Smooth muscle cell (in vitro differentiated cells): Measurements from ENCODE around the gene KRTAP5-6. TPM values are rescaled to one million over a fixed set of nuclear protein-coding genes. Genes with fewer than 3 reads are reported as not detected.
"Not testable (repeated sequence)": the region's sequence is repeated elsewhere in the genome, so short reads cannot be mapped to it uniquely, and the experiment has no call there.

Experiments used
- DNase-seq: peaks from one replicate; lab custom pipeline; 2025; ENCODE audit not compliant: unreplicated experiment; lab: John Stamatoyannopoulos, UW
- H2AFZ ChIP-seq: fragments of 200-600 bp; sonication (generic); 2 replicates; pipeline ENCODE4 v1.6.0; 2016; ENCODE audit warnings: antibody characterized with exemption, low read depth, mild to moderate bottlenecking
- H3F3A ChIP-seq: fragments of 200-600 bp; sonication (generic); 2 replicates; pipeline ENCODE4 v1.6.0; 2017; ENCODE audit warnings: antibody characterized with exemption, low read depth
- H3K27ac ChIP-seq: fragments of 200-600 bp; sonication (generic); 2 replicates; pipeline ENCODE4 v1.5.1; 2016; ENCODE audit warnings: low read depth, mild to moderate bottlenecking
- H3K27me3 ChIP-seq: fragments of 200-600 bp; sonication (generic); 2 replicates; pipeline ENCODE4 v1.6.1; 2016; ENCODE audit warnings: low read depth, mild to moderate bottlenecking
- H3K36me3 ChIP-seq: fragments of 200-600 bp; sonication (generic); 2 replicates; pipeline ENCODE4 v1.5.1; 2016; ENCODE audit warnings: low read depth
- H3K4me1 ChIP-seq: fragments of 200-600 bp; sonication (generic); 2 replicates; pipeline ENCODE4 v1.5.1; 2016; ENCODE audit warnings: low read depth
- H3K4me2 ChIP-seq: fragments of 200-600 bp; sonication (generic); 2 replicates; pipeline ENCODE4 v1.6.0; 2016; ENCODE audit warnings: mild to moderate bottlenecking
- H3K4me3 ChIP-seq: fragments of 200-600 bp; sonication (generic); 2 replicates; pipeline ENCODE4 v1.5.1; 2016; ENCODE audit warnings: mild to moderate bottlenecking
- H3K79me2 ChIP-seq: fragments of 200-600 bp; sonication (generic); 2 replicates; pipeline ENCODE4 v1.6.0; 2016; ENCODE audit warnings: low read depth, mild to moderate bottlenecking
- H3K9ac ChIP-seq: fragments of 200-600 bp; sonication (generic); 2 replicates; pipeline ENCODE4 v1.6.0; 2016; ENCODE audit warnings: low read depth
- H3K9me3 ChIP-seq: fragments of 200-600 bp; sonication (generic); replicated peaks from 2 replicates; pipeline ENCODE4 v1.5.1; 2016; ENCODE audit warnings: low read depth
- H4K20me1 ChIP-seq: fragments of 200-600 bp; sonication (generic); 2 replicates; pipeline ENCODE4 v1.6.0; 2016; ENCODE audit warnings: low read depth
- WGBS: methylation state at CpG from one replicate; pipeline ENCODE4 v1.1.7; 2016; ENCODE audit warnings: low lambda C conversion rate; 5-methylcytosine and 5-hydroxymethylcytosine counted together
- polyA plus RNA-seq: library from polyadenylated mRNA; unstranded; fragments of >200 nt; fragmentation: Nextera tagmentation; extraction: Ambion mirVana; gene quantifications from 2 replicates; pipeline ENCODE4 v1.2.1, GENCODE V29; 2016
- total RNA-seq: library from RNA; depleted of rRNA; stranded (reverse); fragments of >200 nt; gene quantifications from 2 replicates; pipeline ENCODE4 v1.2.3, GENCODE V29; 2014
- TF ChIP-seq, protein P1 (sequence below): fragments of 200-600 bp; sonication (generic); IDR thresholded peaks from 2 replicates; pipeline ENCODE4 v1.5.1; 2017; ENCODE audit warnings: borderline replicate concordance, mild to moderate bottlenecking, antibody characterized with exemption; ENCODE audit not compliant: insufficient read depth, poor library complexity, severe bottlenecking

Gene KRTAP5-6
- total and polyA plus RNA-seq, 2 experiments from 2014 or later: not detected

- no peak overlapping the region for H3K9ac ChIP-seq
- no peak overlapping the region for H3K4me2 ChIP-seq
- peaks cover 22% of the 10 kb centered on the region for H3K4me1 ChIP-seq
- no peak overlapping the region for H3K27ac ChIP-seq
- no peak overlapping the region for H2AFZ ChIP-seq
- 88% methylated on average over 10 of the region's 10 CpGs for WGBS
- peaks cover 3% of the 10 kb centered on the region for H3F3A ChIP-seq
- TF ChIP-seq, protein P1, sequence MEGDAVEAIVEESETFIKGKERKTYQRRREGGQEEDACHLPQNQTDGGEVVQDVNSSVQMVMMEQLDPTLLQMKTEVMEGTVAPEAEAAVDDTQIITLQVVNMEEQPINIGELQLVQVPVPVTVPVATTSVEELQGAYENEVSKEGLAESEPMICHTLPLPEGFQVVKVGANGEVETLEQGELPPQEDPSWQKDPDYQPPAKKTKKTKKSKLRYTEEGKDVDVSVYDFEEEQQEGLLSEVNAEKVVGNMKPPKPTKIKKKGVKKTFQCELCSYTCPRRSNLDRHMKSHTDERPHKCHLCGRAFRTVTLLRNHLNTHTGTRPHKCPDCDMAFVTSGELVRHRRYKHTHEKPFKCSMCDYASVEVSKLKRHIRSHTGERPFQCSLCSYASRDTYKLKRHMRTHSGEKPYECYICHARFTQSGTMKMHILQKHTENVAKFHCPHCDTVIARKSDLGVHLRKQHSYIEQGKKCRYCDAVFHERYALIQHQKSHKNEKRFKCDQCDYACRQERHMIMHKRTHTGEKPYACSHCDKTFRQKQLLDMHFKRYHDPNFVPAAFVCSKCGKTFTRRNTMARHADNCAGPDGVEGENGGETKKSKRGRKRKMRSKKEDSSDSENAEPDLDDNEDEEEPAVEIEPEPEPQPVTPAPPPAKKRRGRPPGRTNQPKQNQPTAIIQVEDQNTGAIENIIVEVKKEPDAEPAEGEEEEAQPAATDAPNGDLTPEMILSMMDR: no peak
- H3K36me3 ChIP-seq: no peaks in the 10 kb centered on the region
- no peaks in the 10 kb centered on the region for H3K9me3 ChIP-seq
- peaks cover 3% of the 10 kb centered on the region for H3K79me2 ChIP-seq
- no peak overlapping the region for H3K4me3 ChIP-seq
- no peak for DNase-seq
- no peaks in the 10 kb centered on the region for H4K20me1 ChIP-seq
- H3K27me3 ChIP-seq: no peaks in the 10 kb centered on the region
Observed at GRCh38 chr11:1679881-1680280, 17.1 kb upstream of the KRTAP5-6 start.

GRCh38 chr11:1682225-1682905 is 14.6 kb upstream of the KRTAP5-6 start:
- Histone ChIP-seq H3K9ac (no peak overlapping the region), H3K79me2 (peaks cover 3% of the 10 kb centered on the region), H3K4me3 (no peak overlapping the region), H3K4me1 (peaks cover 6% of the 10 kb centered on the region), H3K36me3 (no peaks in the 10 kb centered on the region), H4K20me1 (no peaks in the 10 kb centered on the region), H3K9me3 (no peaks in the 10 kb centered on the region), H2AFZ (no peak overlapping the region), H3F3A (no peaks in the 10 kb centered on the region), H3K27ac (peak overlapping the region; percentile 20), H3K27me3 (no peaks in the 10 kb centered on the region), H3K4me2 (no peak overlapping the region)
- DNase-seq: no peak
- WGBS: 67% methylated on average over 15 of the region's 15 CpGs
- TF ChIP-seq, protein P1: no peak

GRCh38 chr11:1683216-1683615 is 13.8 kb upstream of the KRTAP5-6 start:
- H3K9me3 ChIP-seq, H2AFZ ChIP-seq, H3K4me1 ChIP-seq, H3K27me3 ChIP-seq, H3K9ac ChIP-seq, H3K79me2 ChIP-seq, H3K36me3 ChIP-seq, H3F3A ChIP-seq, H3K4me3 ChIP-seq, H4K20me1 ChIP-seq, DNase-seq: not testable (repeated sequence)
- peak overlapping the region; percentile 44 for H3K4me2 ChIP-seq
- 69% methylated on average over 19 of the region's 19 CpGs for WGBS
- H3K27ac ChIP-seq: peak overlapping the region; percentile 20

GRCh38 chr11:1683904-1684572 is 13.0 kb upstream of the KRTAP5-6 start:
- not testable (repeated sequence) for H3K9ac ChIP-seq, H3F3A ChIP-seq, H3K27me3 ChIP-seq, H3K4me1 ChIP-seq, H3K79me2 ChIP-seq, H3K4me2 ChIP-seq, H2AFZ ChIP-seq, H3K36me3 ChIP-seq, DNase-seq, H3K27ac ChIP-seq, H4K20me1 ChIP-seq, H3K9me3 ChIP-seq, H3K4me3 ChIP-seq
- 56% methylated on average over 13 of the region's 24 CpGs for WGBS

GRCh38 chr11:1684886-1685874 is 11.8 kb upstream of the KRTAP5-6 start:
- H4K20me1 ChIP-seq, H3K36me3 ChIP-seq, H3K9ac ChIP-seq, DNase-seq, H3K27ac ChIP-seq, H3K27me3 ChIP-seq, H3K4me3 ChIP-seq, H3K4me2 ChIP-seq, H3K4me1 ChIP-seq, H2AFZ ChIP-seq, H3K79me2 ChIP-seq, H3F3A ChIP-seq, H3K9me3 ChIP-seq: not testable (repeated sequence)
- WGBS: 94% methylated on average over 14 of the region's 18 CpGs

DNA sequence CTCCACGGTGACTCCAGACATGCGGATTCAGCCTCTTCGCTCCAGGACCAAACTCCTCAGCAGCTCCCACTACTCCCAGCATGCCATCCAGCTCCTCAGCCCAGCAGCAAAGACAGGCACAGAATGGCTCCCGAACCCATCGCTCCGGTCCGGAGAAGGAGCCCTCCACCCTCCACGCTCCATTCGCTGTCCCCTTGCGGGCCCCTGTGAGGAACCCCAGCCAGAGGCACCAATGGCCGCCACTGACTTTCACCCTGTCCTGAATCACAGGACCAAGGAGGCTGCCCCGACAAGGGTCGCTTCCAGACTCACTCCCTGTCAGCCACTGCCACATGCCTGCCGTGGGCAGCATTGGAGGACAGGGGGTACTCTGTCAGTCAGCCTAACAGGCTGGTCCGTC is 10.8 kb upstream of the KRTAP5-6 start:
- WGBS: 87% methylated on average over 12 of the region's 15 CpGs
- H3K36me3 ChIP-seq, H3K4me2 ChIP-seq: not testable (repeated sequence)

More for the DNA sequence above, 10.8 kb upstream of the KRTAP5-6 start:
- H3K9ac ChIP-seq, H3K4me1 ChIP-seq, H3F3A ChIP-seq, H3K79me2 ChIP-seq, H3K27ac ChIP-seq, DNase-seq, H2AFZ ChIP-seq, H4K20me1 ChIP-seq, H3K4me3 ChIP-seq, H3K9me3 ChIP-seq, H3K27me3 ChIP-seq: not testable (repeated sequence)
